Astrocyte (in vitro differentiated cells and primary cell): ENCODE measurements around the gene NPY5R. TPM values are rescaled to one million over a fixed set of nuclear protein-coding genes. Genes with fewer than 3 reads are reported as not detected.
A peak's percentile ranks its signal among the peaks of the same experiment; 100 is the strongest.

Source experiments
- DNase-seq: peaks from one replicate; pipeline ENCODE4 v3.0.0-alpha.2; 2010; ENCODE audit warnings: low read depth
- FAIRE-seq: peaks from 2 replicates; lab custom pipeline; 2011; peaks lifted over from hg19 to GRCh38; lab: Jason Lieb, UNC
- H2AFZ ChIP-seq: 2 replicates; pipeline ENCODE4 v1.6.0; 2012; ENCODE audit warnings: low read depth, low read length, inconsistent platforms
- H3K27ac ChIP-seq: 2 replicates; pipeline ENCODE4 v1.5.1; 2011; ENCODE audit warnings: low read depth, low read length, inconsistent platforms
- H3K27me3 ChIP-seq: 2 replicates; pipeline ENCODE4 v1.6.0; 2011; ENCODE audit warnings: low read length, inconsistent platforms; ENCODE audit not compliant: insufficient read depth
- H3K36me3 ChIP-seq: 2 replicates; pipeline ENCODE4 v1.5.1; 2011; ENCODE audit warnings: low read length, inconsistent platforms; ENCODE audit not compliant: insufficient read depth
- H3K4me1 ChIP-seq: 2 replicates; pipeline ENCODE4 v1.5.1; 2011; ENCODE audit warnings: low read length, inconsistent platforms; ENCODE audit not compliant: insufficient read depth
- H3K4me2 ChIP-seq: 2 replicates; pipeline ENCODE4 v1.6.0; 2012; ENCODE audit warnings: low read length, inconsistent platforms
- H3K4me3 ChIP-seq: 2 replicates; pipeline ENCODE4 v1.5.1; 2011; ENCODE audit warnings: low read depth, mild to moderate bottlenecking, low read length, inconsistent platforms; ENCODE audit not compliant: insufficient read depth
- H3K79me2 ChIP-seq: 2 replicates; pipeline ENCODE4 v1.6.0; 2012; ENCODE audit warnings: mild to moderate bottlenecking, low read length, inconsistent platforms; ENCODE audit not compliant: insufficient read depth
- H3K9ac ChIP-seq: 2 replicates; pipeline ENCODE4 v1.6.0; 2012; ENCODE audit warnings: mild to moderate bottlenecking, low read length, inconsistent platforms
- H3K9me3 ChIP-seq: 2 replicates; pipeline ENCODE4 v1.5.1; 2012; ENCODE audit warnings: low read depth, mild to moderate bottlenecking, low read length, inconsistent platforms; ENCODE audit not compliant: insufficient read depth
- H4K20me1 ChIP-seq: 2 replicates; pipeline ENCODE4 v1.6.0; 2012; ENCODE audit warnings: low read length, inconsistent platforms; ENCODE audit not compliant: insufficient read depth
- H3K27ac Mint-ChIP-seq: one replicate; pipeline ENCODE4 v1.8.0; 2021; ENCODE audit warnings: mild to moderate bottlenecking, mixed read lengths; ENCODE audit not compliant: unreplicated experiment
- H3K27me3 Mint-ChIP-seq: one replicate; pipeline ENCODE4 v1.8.0; 2021; ENCODE audit warnings: low read depth, mixed read lengths; ENCODE audit not compliant: unreplicated experiment
- H3K36me3 Mint-ChIP-seq: one replicate; pipeline ENCODE4 v1.8.0; 2021; ENCODE audit warnings: low read depth, mixed read lengths; ENCODE audit not compliant: unreplicated experiment
- H3K4me1 Mint-ChIP-seq: one replicate; pipeline ENCODE4 v1.8.0; 2021; ENCODE audit warnings: low read depth, mixed read lengths; ENCODE audit not compliant: unreplicated experiment
- H3K4me3 Mint-ChIP-seq: one replicate; pipeline ENCODE4 v1.8.0; 2021; ENCODE audit warnings: mild to moderate bottlenecking, moderate library complexity, mixed read lengths; ENCODE audit not compliant: unreplicated experiment
- H3K9me3 Mint-ChIP-seq: one replicate; pipeline ENCODE4 v1.8.0; 2021; ENCODE audit warnings: mild to moderate bottlenecking, mixed read lengths; ENCODE audit not compliant: unreplicated experiment
- CTCF ChIP-seq: IDR thresholded peaks from 2 replicates; pipeline ENCODE4 v1.5.1; 2011; ENCODE audit warnings: low read depth, mild to moderate bottlenecking, inconsistent platforms, low read length, moderate library complexity; ENCODE audit not compliant: insufficient read depth
- EZH2 ChIP-seq: IDR thresholded peaks from 2 replicates; pipeline ENCODE4 v1.6.1; 2012; ENCODE audit warnings: mild to moderate bottlenecking, low read length, inconsistent platforms; ENCODE audit not compliant: insufficient read depth
- total RNA-seq: library from RNA; stranded (reverse); gene quantifications from 2 replicates; pipeline ENCODE4 v1.2.1, GENCODE V29; 2021

The NPY5R gene
- total RNA-seq, 1 donor from 2014 or later = not detected

GRCh38 chr4:163395055-163395454, 51.4 kb downstream of the NPY5R start:
- Histone ChIP-seq H4K20me1 (no peaks in the 10 kb centered on the region), H3K27ac (no peak overlapping the region), H3K36me3 (no peaks in the 10 kb centered on the region), H2AFZ (no peak overlapping the region), H3K9ac (no peak overlapping the region), H3K4me1 (no peaks in the 10 kb centered on the region), H3K4me2 (no peak overlapping the region), H3K4me3 (no peak overlapping the region), H3K27me3 (no peaks in the 10 kb centered on the region), H3K79me2 (no peaks in the 10 kb centered on the region), H3K9me3 (no peaks in the 10 kb centered on the region)
- H3K4me1 Mint-ChIP-seq = peaks cover 14% of the 10 kb centered on the region
- DNase-seq = peak; percentile 47
- no peak for FAIRE-seq
- no peak overlapping the region for H3K4me3 Mint-ChIP-seq
- TF ChIP-seq CTCF = no peak
- no peak for TF ChIP-seq EZH2
- H3K9me3 Mint-ChIP-seq = peaks cover 4% of the 10 kb centered on the region
- no peaks in the 10 kb centered on the region for H3K27me3 Mint-ChIP-seq
- H3K27ac Mint-ChIP-seq = peak overlapping the region; percentile 75
- no peaks in the 10 kb centered on the region for H3K36me3 Mint-ChIP-seq

- Mint-ChIP-seq H3K9me3 (peaks cover 4% of the 10 kb centered on the region), H3K27ac (peak overlapping the region; percentile 77), H3K27me3 (no peaks in the 10 kb centered on the region), H3K4me1 (peaks cover 14% of the 10 kb centered on the region), H3K36me3 (no peaks in the 10 kb centered on the region), H3K4me3 (no peak overlapping the region)
- Histone ChIP-seq H4K20me1 (no peaks in the 10 kb centered on the region), H2AFZ (no peak overlapping the region), H3K79me2 (no peaks in the 10 kb centered on the region), H3K4me2 (no peak overlapping the region), H3K36me3 (no peaks in the 10 kb centered on the region), H3K4me3 (no peak overlapping the region), H3K9ac (no peak overlapping the region), H3K27me3 (no peaks in the 10 kb centered on the region), H3K27ac (no peak overlapping the region), H3K9me3 (no peaks in the 10 kb centered on the region), H3K4me1 (no peaks in the 10 kb centered on the region)
- TF ChIP-seq EZH2 (no peak), CTCF (no peak)
- DNase-seq (no peak), FAIRE-seq (no peak)
Observed at GRCh38 chr4:163395758-163396157, 52.1 kb downstream of the NPY5R start.

GRCh38 chr4:163398238-163398637, 54.5 kb downstream of the NPY5R start:
- no peaks in the 10 kb centered on the region for H3K9me3 ChIP-seq
- H3K4me3 Mint-ChIP-seq = no peak overlapping the region
- H3K27ac ChIP-seq = no peak overlapping the region
- no peaks in the 10 kb centered on the region for H3K27me3 Mint-ChIP-seq
- H3K4me2 ChIP-seq = no peak overlapping the region
- no peak overlapping the region for H3K27ac Mint-ChIP-seq
- no peak overlapping the region for H3K9ac ChIP-seq
- no peaks in the 10 kb centered on the region for H3K79me2 ChIP-seq
- no peaks in the 10 kb centered on the region for H3K36me3 ChIP-seq
- TF ChIP-seq EZH2 (no peak), CTCF (no peak)
- FAIRE-seq = no peak
- H3K9me3 Mint-ChIP-seq = peaks cover 4% of the 10 kb centered on the region
- no peak for DNase-seq
- no peaks in the 10 kb centered on the region for H3K36me3 Mint-ChIP-seq
- H2AFZ ChIP-seq = no peak overlapping the region
- no peaks in the 10 kb centered on the region for H3K27me3 ChIP-seq
- no peaks in the 10 kb centered on the region for H3K4me1 ChIP-seq
- H3K4me3 ChIP-seq = no peak overlapping the region
- peaks cover 11% of the 10 kb centered on the region for H3K4me1 Mint-ChIP-seq
- no peaks in the 10 kb centered on the region for H4K20me1 ChIP-seq
